SHP77 (cell line): ENCODE measurements around the gene ANKRD44.

Experiments used
- DNase-seq, 2 experiments: peaks; one replicate each; lab custom pipeline; 2025; lab: John Stamatoyannopoulos, UW

The ANKRD44 gene

DNA sequence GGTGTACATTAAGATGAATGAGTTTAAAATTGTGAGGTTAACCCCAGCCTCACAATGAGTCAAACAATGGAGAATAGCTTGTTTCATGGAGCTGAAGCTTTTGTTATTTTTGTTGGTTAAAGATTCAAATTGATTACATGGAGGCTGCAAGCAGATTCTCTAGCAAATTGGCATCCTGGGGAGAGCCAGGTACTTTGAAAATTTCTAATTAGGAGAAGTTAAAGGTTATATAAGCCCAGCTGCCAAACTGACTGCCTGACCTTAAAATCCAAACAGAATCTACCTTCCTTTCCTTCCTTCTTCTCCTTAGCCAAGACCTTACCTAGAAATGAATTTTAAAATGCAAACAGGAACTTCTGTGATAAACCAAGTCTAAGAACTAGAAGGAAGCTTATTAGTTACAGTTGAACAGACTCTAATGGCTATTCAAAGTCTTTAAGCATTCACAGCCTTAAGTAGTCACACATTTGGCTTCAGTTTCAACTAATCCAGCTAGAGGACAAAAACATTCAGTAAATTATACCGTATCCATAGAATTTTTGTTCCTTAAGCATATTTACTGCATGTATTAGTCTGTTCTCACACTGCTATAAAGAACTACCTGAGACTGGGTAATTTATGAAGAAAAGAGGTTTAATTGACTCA, 352.6 kb downstream of the ANKRD44 start:
- no peak for DNase-seq

GRCh38 chr2:196957442-196957841, 353.1 kb downstream of the ANKRD44 start:
- no peak for DNase-seq

- DNase-seq: no peak
Observed at GRCh38 chr2:196956069-196956468, 354.5 kb downstream of the ANKRD44 start.

- no peak for DNase-seq
Observed at GRCh38 chr2:196955036-196955435, 355.5 kb downstream of the ANKRD44 start.

DNA sequence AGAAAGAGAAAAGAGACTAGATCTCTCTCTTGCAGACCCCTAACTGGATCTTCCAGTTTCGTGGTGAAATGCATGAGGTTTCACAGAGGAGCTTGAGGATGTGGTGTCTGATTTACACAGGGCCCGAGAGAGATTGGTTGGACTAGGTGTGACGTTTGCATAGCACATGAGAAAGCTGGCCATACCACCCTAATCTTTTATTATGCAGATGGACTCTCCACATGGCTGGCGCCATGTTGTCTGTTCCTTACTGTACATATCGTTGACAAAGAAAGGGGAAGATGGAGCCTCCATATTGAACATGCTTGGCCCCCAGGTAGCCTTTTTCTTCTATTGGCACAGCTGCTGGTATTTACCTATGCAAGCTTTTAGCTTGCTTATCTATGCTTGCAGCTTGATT, 356.6 kb downstream of the ANKRD44 start:
- DNase-seq: no peak

DNA sequence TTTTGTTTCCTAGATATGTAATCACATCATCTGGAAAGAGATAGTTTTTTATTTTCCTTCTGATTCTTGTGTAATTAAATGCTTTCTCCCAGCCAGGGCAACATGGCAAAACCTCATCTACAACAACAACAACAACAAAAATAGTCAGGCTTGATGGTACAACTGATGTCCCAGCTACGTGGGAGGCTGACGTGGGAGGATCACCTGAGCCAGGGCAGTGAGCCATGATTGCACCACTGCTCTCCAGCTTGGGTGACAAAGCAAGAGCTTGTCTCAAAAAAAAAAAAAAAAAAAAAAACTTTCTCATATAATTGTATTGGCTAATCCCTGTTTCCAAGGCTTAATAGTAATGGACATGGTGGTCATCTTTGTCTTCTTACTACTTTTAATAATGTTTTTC, 357.6 kb downstream of the ANKRD44 start:
- DNase-seq: no peak

DNA sequence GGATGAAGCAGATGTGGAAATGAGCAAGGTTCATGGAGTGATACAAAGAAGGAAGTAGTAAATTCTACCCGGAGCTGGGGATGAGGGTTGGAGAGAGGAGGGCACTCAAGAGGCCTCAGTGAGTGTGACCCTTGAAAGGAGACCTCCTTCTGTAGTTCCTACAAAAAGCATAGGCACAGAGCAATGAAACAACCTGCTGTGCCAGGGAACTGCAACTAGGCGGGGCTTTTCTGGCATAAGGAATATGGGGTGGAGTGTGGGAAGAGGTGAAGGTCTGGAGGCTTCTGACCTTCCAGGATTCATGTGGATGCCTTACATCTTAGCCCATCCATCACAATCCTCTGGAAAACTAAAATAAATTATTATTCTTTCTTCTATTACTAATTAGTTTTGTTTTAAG, 358.6 kb downstream of the ANKRD44 start:
- no peak for DNase-seq

- DNase-seq: no peak
Observed at GRCh38 chr2:196949116-196949515, 361.5 kb downstream of the ANKRD44 start.

DNA sequence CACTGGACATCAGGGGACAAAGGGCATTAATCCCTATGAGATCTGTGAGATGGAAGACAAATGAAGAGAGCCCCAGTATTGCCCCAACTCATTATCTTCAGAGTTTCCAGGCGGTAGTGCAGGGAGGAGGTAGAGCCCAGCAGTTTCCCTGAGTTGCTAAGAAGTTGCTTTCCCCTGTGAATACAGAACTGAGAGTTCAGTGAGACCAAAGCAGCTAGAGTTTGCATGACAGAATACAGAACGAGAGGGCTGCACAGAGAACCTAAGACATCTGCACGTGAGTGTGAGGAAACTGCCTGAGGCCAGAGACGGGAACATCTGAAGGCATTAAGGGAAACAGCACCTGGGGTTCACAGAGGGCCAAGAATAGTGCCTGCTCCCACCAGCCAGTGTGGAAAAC, 366.0 kb downstream of the ANKRD44 start:
- DNase-seq: no peak

- no peak for DNase-seq
Observed at GRCh38 chr2:196941398-196942078, 369.0 kb downstream of the ANKRD44 start.

DNA sequence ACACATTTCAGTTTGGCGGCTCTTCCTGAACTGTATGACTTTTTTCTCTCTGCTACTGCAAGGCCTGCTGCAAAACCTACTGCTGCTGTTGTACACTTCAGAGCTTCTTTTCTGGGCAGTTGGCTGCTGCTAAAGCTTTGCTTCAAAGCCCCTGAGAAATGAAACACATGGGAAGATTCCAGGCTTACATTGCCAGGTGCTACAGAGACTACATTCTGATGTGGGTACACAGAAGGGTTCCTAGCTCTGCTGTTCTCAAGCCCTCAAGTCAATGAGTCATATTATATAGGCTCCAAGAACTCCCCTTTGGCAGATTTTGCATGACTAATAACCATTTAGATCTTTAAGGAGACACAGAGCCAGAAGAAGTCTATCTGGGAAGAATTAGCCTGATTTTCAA, 371.2 kb downstream of the ANKRD44 start:
- no peak for DNase-seq
